Cardiac muscle cell (in vitro differentiated cells and primary cell): ENCODE measurements around the gene IL19. TPM values are rescaled to one million over a fixed set of nuclear protein-coding genes. Genes with fewer than 3 reads are reported as not detected.

Experiments used
- DNase-seq, 2 donors: peaks; one replicate each; pipeline versions ENCODE4 v3.0.0 to v3.0.0-alpha.2; 2010 to 2017; ENCODE audit warnings: low read depth in 1 of 2, low spot score in 1 of 2
- H3K27ac ChIP-seq: fragments of 200-600 bp; sonication (generic); 2 replicates; pipeline ENCODE4 v1.5.1; 2016
- H3K27me3 ChIP-seq: fragments of 200-600 bp; sonication (generic); 2 replicates; pipeline ENCODE4 v1.6.0; 2016; ENCODE audit warnings: control low read depth
- H3K36me3 ChIP-seq: fragments of 200-600 bp; sonication (generic); 2 replicates; pipeline ENCODE4 v1.5.1; 2016; ENCODE audit warnings: control low read depth
- H3K4me1 ChIP-seq: fragments of 200-600 bp; sonication (generic); 2 replicates; pipeline ENCODE4 v1.8.1; 2017; ENCODE audit warnings: low read depth, mild to moderate bottlenecking, mixed run types
- H3K4me3 ChIP-seq: fragments of 200-600 bp; sonication (generic); 2 replicates; pipeline ENCODE4 v1.5.1; 2016; ENCODE audit warnings: mild to moderate bottlenecking
- H3K9me3 ChIP-seq: fragments of 200-600 bp; sonication (generic); 2 replicates; pipeline ENCODE4 v1.5.1; 2017; ENCODE audit warnings: low read depth, mild to moderate bottlenecking, control low read depth
- CTCF ChIP-seq: IDR thresholded peaks from 2 replicates; pipeline ENCODE4 v1.5.1; 2012; ENCODE audit warnings: low read depth, mild to moderate bottlenecking, low read length
- polyA plus RNA-seq: library from polyadenylated mRNA; unstranded; fragments of >200 nt; fragmentation: Nextera tagmentation; extraction: Ambion mirVana; gene quantifications from 2 replicates; pipeline ENCODE4 v1.2.1, GENCODE V29; 2016
- total RNA-seq: library from RNA; depleted of rRNA; stranded (reverse); fragments of >200 nt; gene quantifications from 2 replicates; pipeline ENCODE4 v1.2.3, GENCODE V29; 2016

The IL19 gene
- total and polyA plus RNA-seq, 2 experiments from 2014 or later: not detected

- H3K27ac ChIP-seq: no peak overlapping the region
- no peak for DNase-seq
- no peaks in the 10 kb centered on the region for H3K27me3 ChIP-seq
- no peaks in the 10 kb centered on the region for H3K9me3 ChIP-seq
- peaks cover 5% of the 10 kb centered on the region for H3K4me1 ChIP-seq
- TF ChIP-seq CTCF: no peak
- H3K36me3 ChIP-seq: no peaks in the 10 kb centered on the region
- no peak overlapping the region for H3K4me3 ChIP-seq
These were observed 25.9 kb upstream of the IL19 start for GRCh38 chr1:206744683-206745082.

- TF ChIP-seq CTCF: no peak
- no peak overlapping the region for H3K27ac ChIP-seq
These were observed 25.3 kb upstream of the IL19 start for GRCh38 chr1:206745301-206745700.

GRCh38 chr1:206748348-206749030 lies 22.1 kb upstream of the IL19 start:
- Histone ChIP-seq H3K27me3 (peaks cover 10% of the 10 kb centered on the region), H3K27ac (no peak overlapping the region), H3K4me3 (no peak overlapping the region), H3K4me1 (no peaks in the 10 kb centered on the region), H3K36me3 (no peaks in the 10 kb centered on the region), H3K9me3 (no peaks in the 10 kb centered on the region)
- TF ChIP-seq CTCF: no peak
- peak in 1 of 2 donors; percentile 36 for DNase-seq

More at GRCh38 chr1:206745301-206745700, 25.3 kb upstream of the IL19 start:
- H3K4me1 ChIP-seq: no peaks in the 10 kb centered on the region
- no peak for DNase-seq
- peaks cover 3% of the 10 kb centered on the region for H3K27me3 ChIP-seq
- H3K36me3 ChIP-seq: no peaks in the 10 kb centered on the region
- no peak overlapping the region for H3K4me3 ChIP-seq
- H3K9me3 ChIP-seq: no peaks in the 10 kb centered on the region

- DNase-seq: no peak
- Histone ChIP-seq H3K4me3 (no peak overlapping the region), H3K9me3 (no peaks in the 10 kb centered on the region), H3K27ac (no peak overlapping the region), H3K36me3 (no peaks in the 10 kb centered on the region), H3K4me1 (no peaks in the 10 kb centered on the region), H3K27me3 (peaks cover 14% of the 10 kb centered on the region)
- no peak for TF ChIP-seq CTCF
These were observed 18.7 kb upstream of the IL19 start for GRCh38 chr1:206751891-206752290.

GRCh38 chr1:206752481-206752880 lies 18.1 kb upstream of the IL19 start:
- no peaks in the 10 kb centered on the region for H3K9me3 ChIP-seq
- no peaks in the 10 kb centered on the region for H3K36me3 ChIP-seq
- peaks cover 19% of the 10 kb centered on the region for H3K27me3 ChIP-seq
- no peak for TF ChIP-seq CTCF
- DNase-seq: no peak
- H3K4me1 ChIP-seq: no peaks in the 10 kb centered on the region
- H3K27ac ChIP-seq: no peak overlapping the region
- H3K4me3 ChIP-seq: no peak overlapping the region
